HG02981 (cell line): Measurements from ENCODE around the gene SNX33.
"Not testable (repeated sequence)": the region's sequence is repeated elsewhere in the genome, so short reads cannot be mapped to it uniquely, and the experiment has no call there.

Experiments
- ATAC-seq: cut with Tn5 transposase; IDR thresholded peaks from one replicate; pipeline ENCODE4 v1.9.1; 2021; ENCODE audit warnings: mild to moderate bottlenecking, moderate library complexity; ENCODE audit not compliant: unreplicated experiment

The SNX33 gene

GRCh38 chr15:75682181-75683135, 34.7 kb downstream of the SNX33 start:
- ATAC-seq: no peak

- ATAC-seq: not testable (repeated sequence)
These were observed 36.1 kb downstream of the SNX33 start for GRCh38 chr15:75683646-75684312.

- ATAC-seq: no peak
These were observed 36.9 kb downstream of the SNX33 start for GRCh38 chr15:75684648-75685047.

GRCh38 chr15:75685195-75685594, 37.5 kb downstream of the SNX33 start:
- ATAC-seq: no peak

- not testable (repeated sequence) for ATAC-seq
These were observed 38.5 kb downstream of the SNX33 start for GRCh38 chr15:75686212-75686642.

GRCh38 chr15:75687486-75688277, 40.0 kb downstream of the SNX33 start:
- no peak for ATAC-seq

- ATAC-seq: no peak
These were observed 40.5 kb downstream of the SNX33 start for GRCh38 chr15:75688278-75688557.

- no peak for ATAC-seq
These were observed 41.1 kb downstream of the SNX33 start for GRCh38 chr15:75688831-75689230.

GRCh38 chr15:75689429-75689828, 41.7 kb downstream of the SNX33 start:
- not testable (repeated sequence) for ATAC-seq

GRCh38 chr15:75692311-75692710, 44.6 kb downstream of the SNX33 start:
- ATAC-seq: not testable (repeated sequence)

- not testable (repeated sequence) for ATAC-seq
These were observed 45.3 kb downstream of the SNX33 start for GRCh38 chr15:75693028-75693427.

GRCh38 chr15:75693501-75694240, 46.0 kb downstream of the SNX33 start:
- no peak for ATAC-seq

- ATAC-seq: no peak
These were observed 46.8 kb downstream of the SNX33 start for GRCh38 chr15:75694241-75695182.

- no peak for ATAC-seq
These were observed 47.5 kb downstream of the SNX33 start for GRCh38 chr15:75695220-75695619.

- ATAC-seq: no peak
These were observed 48.1 kb downstream of the SNX33 start for GRCh38 chr15:75695634-75696310.

- ATAC-seq: no peak
These were observed 48.6 kb downstream of the SNX33 start for GRCh38 chr15:75696311-75696720.

GRCh38 chr15:75696854-75697259, 49.1 kb downstream of the SNX33 start:
- ATAC-seq: no peak

GRCh38 chr15:75697523-75697922, 49.8 kb downstream of the SNX33 start:
- ATAC-seq: no peak
